Measurements from ENCODE around the gene PDXK. TPM values are rescaled to one million over a fixed set of nuclear protein-coding genes. Genes with fewer than 3 reads are reported as not detected.

The PDXK gene
- total and polyA plus RNA-seq, 2 of the 13 experiments (the other 11 are each of a cell fraction or from before 2014, with no cell fraction given) = 114 to 184 TPM

GRCh38 chr21:43728467-43729390 is 9.8 kb downstream of the PDXK start (continued):
- TF ChIP-seq RARA (CRISPR knock-in tag; IDR thresholded peaks at IDR 0.05) (peak; percentile 44; the same call in 1 of the 2 replicates), ZFP36L1 (CRISPR knock-in tag; IDR thresholded peaks at IDR 0.05) (0 out of 2 replicates have a peak, but pooled peaks have one; percentile 22), ZSCAN20 (CRISPR knock-in tag; IDR thresholded peaks at IDR 0.05; ENCODE audit: borderline replicate concordance) (peak; percentile 47; the same call in 1 of the 2 replicates), ZNF768 (CRISPR knock-in tag; IDR thresholded peaks at IDR 0.05) (peak; percentile 68; the same call in 1 of the 2 replicates), FOSL2 (CRISPR knock-in tag; IDR thresholded peaks at IDR 0.05) (peak; percentile 93), ZNF10 (CRISPR knock-in tag; IDR thresholded peaks at IDR 0.05; ENCODE audit: borderline replicate concordance, low read depth) (0 out of 2 replicates have a peak, but pooled peaks have one; percentile 20), MXD4 (CRISPR knock-in tag; IDR thresholded peaks at IDR 0.05) (peak; percentile 88), ZNF326 (CRISPR knock-in tag; IDR thresholded peaks at IDR 0.05; ENCODE audit: borderline replicate concordance) (0 out of 2 replicates have a peak, but pooled peaks have one; percentile 26), CCAR2 (optimal IDR thresholded peaks at IDR 0.05; ENCODE audit: low read depth, low read length) (no peak), ZNF362 (CRISPR knock-in tag; IDR thresholded peaks at IDR 0.05; ENCODE audit: borderline replicate concordance) (peak; percentile 27; the same call in 1 of the 2 replicates), NRL (CRISPR knock-in tag; IDR thresholded peaks at IDR 0.05; ENCODE audit: borderline replicate concordance) (peak; percentile 79), ZNF776 (CRISPR knock-in tag; IDR thresholded peaks at IDR 0.05) (peak; percentile 91), ZNF543 (CRISPR knock-in tag; IDR thresholded peaks at IDR 0.05) (0 out of 2 replicates have a peak, but pooled peaks have one; percentile 23), GFI1 (CRISPR knock-in tag; IDR thresholded peaks at IDR 0.05; ENCODE audit: borderline replicate concordance) (peak; percentile 15; the same call in 1 of the 2 replicates), ZBTB14 (CRISPR knock-in tag; IDR thresholded peaks at IDR 0.05) (0 out of 2 replicates have a peak, but pooled peaks have one; percentile 33), ZNF280B (CRISPR knock-in tag; IDR thresholded peaks at IDR 0.05; ENCODE audit: borderline replicate concordance) (0 out of 2 replicates have a peak, but pooled peaks have one; percentile 44), CBX1 (IDR thresholded peaks at IDR 0.05; ENCODE audit: low read depth) (peak; percentile 33), SIN3B (IDR thresholded peaks at IDR 0.05; ENCODE audit: low read length) (peak; percentile 43; the same call in 1 of the 2 replicates)
- TF ChIP-seq, protein P1, sequence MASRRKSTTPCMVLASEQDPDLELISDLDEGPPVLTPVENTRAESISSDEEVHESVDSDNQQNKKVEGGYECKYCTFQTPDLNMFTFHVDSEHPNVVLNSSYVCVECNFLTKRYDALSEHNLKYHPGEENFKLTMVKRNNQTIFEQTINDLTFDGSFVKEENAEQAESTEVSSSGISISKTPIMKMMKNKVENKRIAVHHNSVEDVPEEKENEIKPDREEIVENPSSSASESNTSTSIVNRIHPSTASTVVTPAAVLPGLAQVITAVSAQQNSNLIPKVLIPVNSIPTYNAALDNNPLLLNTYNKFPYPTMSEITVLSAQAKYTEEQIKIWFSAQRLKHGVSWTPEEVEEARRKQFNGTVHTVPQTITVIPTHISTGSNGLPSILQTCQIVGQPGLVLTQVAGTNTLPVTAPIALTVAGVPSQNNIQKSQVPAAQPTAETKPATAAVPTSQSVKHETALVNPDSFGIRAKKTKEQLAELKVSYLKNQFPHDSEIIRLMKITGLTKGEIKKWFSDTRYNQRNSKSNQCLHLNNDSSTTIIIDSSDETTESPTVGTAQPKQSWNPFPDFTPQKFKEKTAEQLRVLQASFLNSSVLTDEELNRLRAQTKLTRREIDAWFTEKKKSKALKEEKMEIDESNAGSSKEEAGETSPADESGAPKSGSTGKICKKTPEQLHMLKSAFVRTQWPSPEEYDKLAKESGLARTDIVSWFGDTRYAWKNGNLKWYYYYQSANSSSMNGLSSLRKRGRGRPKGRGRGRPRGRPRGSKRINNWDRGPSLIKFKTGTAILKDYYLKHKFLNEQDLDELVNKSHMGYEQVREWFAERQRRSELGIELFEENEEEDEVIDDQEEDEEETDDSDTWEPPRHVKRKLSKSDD (CRISPR knock-in tag; IDR thresholded peaks at IDR 0.05; ENCODE audit: low read depth) = peak; percentile 73; the same call in 1 of the 2 replicates

Measured in HepG2 (cell line).